A549 (cell line): ENCODE measurements around the gene HOXB3. TPM values are rescaled to one million over a fixed set of nuclear protein-coding genes. Genes with fewer than 3 reads are reported as not detected.

ENCODE experiments used
- ATAC-seq, 2 experiments: fragments of 200-7000 bp in 1 of 2; fragments of >200 bp in 1 of 2; cut with Nextera tagmentation in 1 of 2; cut with Tn5 transposase in 1 of 2; 3 replicates each; pipeline versions ENCODE4 v1.8.0 to v1.9.1; 2018 to 2020; ENCODE audit warnings: mild to moderate bottlenecking in 1 of 2, moderate library complexity in 1 of 2
- CTCF ChIA-PET: fragments of 300-600 bp; sonication (Branson Sonifier 250); formaldehyde crosslinking; extraction: SDS; loops from one replicate; lab custom pipeline; 2021; ENCODE audit warnings: antibody characterized with exemption, inconsistent platforms; lab: Yijun Ruan, JAX
- POLR2A ChIA-PET: fragments of 350-600 bp; formaldehyde crosslinking; extraction: SDS; loops from one replicate; lab custom pipeline; 2021; ENCODE audit warnings: antibody characterized with exemption, inconsistent platforms; lab: Yijun Ruan, JAX
- DNase-seq, 2 experiments: peaks; one replicate each; pipeline versions ENCODE4 v3.0.0 to v3.0.0-alpha.2; 2011 to 2016; ENCODE audit warnings: low read depth in 1 of 2, low spot score in 1 of 2
- FAIRE-seq: peaks from 2 replicates; lab custom pipeline; 2011; peaks lifted over from hg19 to GRCh38; lab: Jason Lieb, UNC
- H3K27ac ChIP-seq, 2 experiments: fragments of >200 bp; sonication (Bioruptor Twin); formaldehyde crosslinking; 3 replicates each; pipeline ENCODE4 v1.5.1; 2016 to 2017
- H3K4me1 ChIP-seq: fragments of >200 bp; sonication (Bioruptor Twin); formaldehyde crosslinking; 3 replicates; pipeline ENCODE4 v1.6.1; 2016
- H3K4me2 ChIP-seq: fragments of >200 bp; sonication (Bioruptor Twin); formaldehyde crosslinking; 3 replicates; pipeline ENCODE4 v1.6.1; 2016
- H3K4me3 ChIP-seq: fragments of >200 bp; sonication (Bioruptor Twin); formaldehyde crosslinking; 3 replicates; pipeline ENCODE4 v1.5.1; 2016
- H3K9me3 ChIP-seq: fragments of >200 bp; sonication (Bioruptor Twin); formaldehyde crosslinking; 3 replicates; pipeline ENCODE4 v1.6.1; 2016
- BHLHE40 ChIP-seq: IDR thresholded peaks from 2 replicates; pipeline ENCODE4 v1.6.1; 2012; ENCODE audit warnings: low read depth, low read length, inconsistent platforms
- CHD4 ChIP-seq: fragments of 200-600 bp; sonication (generic); IDR thresholded peaks from 2 replicates; pipeline ENCODE4 v1.6.1; 2016; ENCODE audit warnings: antibody characterized with exemption, mild to moderate bottlenecking, borderline replicate concordance
- EP300 ChIP-seq, 2 experiments: fragments of >200 bp; sonication (Bioruptor Twin); formaldehyde crosslinking; IDR thresholded peaks; 2 replicates in 1 of 2; 3 replicates in 1 of 2; pipeline ENCODE4 v1.6.1; 2016 to 2017
- HOXB5 ChIP-seq: fragments of 250-450 bp; sonication (Bioruptor Pico); IDR thresholded peaks from 2 replicates; pipeline ENCODE4 v1.5.0; 2020; ENCODE audit warnings: mild to moderate bottlenecking, moderate library complexity
- JUNB ChIP-seq: fragments of >200 bp; sonication (Bioruptor Twin); formaldehyde crosslinking; IDR thresholded peaks from 2 replicates; pipeline ENCODE4 v1.6.1; 2016
- POLR2A ChIP-seq: IDR thresholded peaks from 2 replicates; pipeline ENCODE4 v1.6.1; 2012; ENCODE audit warnings: mild to moderate bottlenecking, low read length
- RAD21 ChIP-seq, 2 experiments: fragments of >200 bp in 1 of 2; sonication (Bioruptor Twin) in 1 of 2; formaldehyde crosslinking in 1 of 2; IDR thresholded peaks in 1 of 2; conservative IDR thresholded peaks in 1 of 2; 2 replicates in 1 of 2; 3 replicates in 1 of 2; pipeline ENCODE4 v1.6.1; 2012 to 2018; ENCODE audit warnings: inconsistent platforms in 1 of 2
- RARB ChIP-seq: fragments of 250-450 bp; sonication (Bioruptor Pico); IDR thresholded peaks from 2 replicates; pipeline ENCODE4 v1.8.0; 2021; ENCODE audit warnings: mild to moderate bottlenecking, moderate library complexity
- TFCP2L1 ChIP-seq: fragments of 250-450 bp; sonication (Bioruptor Pico); IDR thresholded peaks from 2 replicates; pipeline ENCODE4 v1.5.0; 2021; ENCODE audit warnings: mild to moderate bottlenecking
- TP53 ChIP-seq: fragments of 250-450 bp; sonication (Bioruptor Pico); IDR thresholded peaks from 2 replicates; pipeline ENCODE4 v1.5.0; 2021; ENCODE audit warnings: mild to moderate bottlenecking, moderate library complexity
- ZNF302 ChIP-seq: fragments of 250-450 bp; sonication (Bioruptor Pico); IDR thresholded peaks from 2 replicates; pipeline ENCODE4 v1.9.0; 2021; ENCODE audit warnings: inconsistent platforms, mild to moderate bottlenecking, moderate library complexity
- WGBS: methylation state at CpG from one replicate; pipeline ENCODE4 v1.1.6; 2017; ENCODE audit errors: missing lambda C conversion rate; 5-methylcytosine and 5-hydroxymethylcytosine counted together
- polyA plus RNA-seq, 4 experiments: library from polyadenylated mRNA; depleted of rRNA in 3 of 4; stranded (reverse); fragments of >200 nt; fragmentation: RNase III in 1 of 4; extraction: RNeasy Plus Mini Kit Qiagen cat#74134 plus additional on column Dnase treatment in 1 of 4; gene quantifications; 2 replicates in 3 of 4; 3 replicates in 1 of 4; pipeline ENCODE4 v1.2.3, GENCODE V29; 2011 to 2017

HOXB3 gene
- polyA plus RNA-seq, 2 of the 4 experiments (the other 2 are of a cell fraction): 8.6 to 17.0 TPM

DNA sequence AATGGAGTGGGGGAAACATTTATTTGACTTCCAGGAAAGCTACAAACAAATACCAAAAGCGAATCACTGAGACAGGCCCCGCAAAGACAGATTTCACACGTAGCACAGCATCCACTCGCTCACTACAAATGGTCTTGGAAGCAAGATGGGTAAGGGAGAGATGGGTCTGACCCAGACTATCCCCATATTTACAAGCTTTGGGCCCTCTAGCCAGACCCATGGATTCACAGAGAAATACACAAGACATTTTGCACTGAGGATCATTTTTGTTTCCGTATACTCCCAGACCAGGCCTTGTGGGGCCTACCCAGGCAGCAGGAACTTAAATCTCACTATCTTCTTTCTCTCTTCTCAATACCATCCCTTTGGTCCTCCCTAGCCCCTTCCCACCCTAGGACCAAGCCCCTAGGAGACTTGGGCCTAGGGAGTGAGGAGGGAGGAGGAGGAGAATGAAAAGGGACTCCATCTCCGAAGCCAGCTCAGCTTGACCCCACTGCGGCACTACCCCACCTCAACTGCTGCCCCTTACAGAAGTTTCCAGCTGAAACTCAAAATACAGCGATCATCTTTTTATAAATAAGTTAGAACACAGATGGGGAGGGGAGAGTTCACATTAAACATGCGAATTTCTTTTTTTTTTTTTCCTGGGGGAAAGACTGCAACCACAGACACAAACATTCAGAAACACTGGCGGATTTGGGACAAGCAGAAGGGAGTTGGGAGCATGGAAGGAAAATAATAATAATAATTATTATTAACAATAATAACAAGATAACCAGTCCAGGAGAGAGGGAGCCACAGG, 1.4 kb upstream of the HOXB3 start:
- ChIA-PET POLR2A (no interaction called here), CTCF (interaction anchor here (0.7 to 5.9 kb wide), 14 partner anchors 24 to 749 kb away, joined by 3 to 64 read pairs (median 4); no protein-coding TSS in a partner anchor)
- H3K27ac ChIP-seq: no peak overlapping the region
- DNase-seq (no peak), ATAC-seq (no peak), FAIRE-seq (no peak)
- TF ChIP-seq JUNB: no peak
- peak; percentile 43; the same call in 1 of the 2 replicates for TF ChIP-seq HOXB5
- no peak for TF ChIP-seq TP53 (CRISPR knock-in tag)
- TF ChIP-seq TFCP2L1 (CRISPR knock-in tag): no peak
- no peak for TF ChIP-seq EP300 (IDR thresholded peaks at IDR 0.05)
- 96% methylated on average over 10 of the region's 10 CpGs for WGBS
- peaks cover 16% of the 10 kb centered on the region for H3K4me1 ChIP-seq
- H3K4me3 ChIP-seq: no peak overlapping the region
- H3K9me3 ChIP-seq: no peaks in the 10 kb centered on the region
- no peak overlapping the region for H3K4me2 ChIP-seq

DNA sequence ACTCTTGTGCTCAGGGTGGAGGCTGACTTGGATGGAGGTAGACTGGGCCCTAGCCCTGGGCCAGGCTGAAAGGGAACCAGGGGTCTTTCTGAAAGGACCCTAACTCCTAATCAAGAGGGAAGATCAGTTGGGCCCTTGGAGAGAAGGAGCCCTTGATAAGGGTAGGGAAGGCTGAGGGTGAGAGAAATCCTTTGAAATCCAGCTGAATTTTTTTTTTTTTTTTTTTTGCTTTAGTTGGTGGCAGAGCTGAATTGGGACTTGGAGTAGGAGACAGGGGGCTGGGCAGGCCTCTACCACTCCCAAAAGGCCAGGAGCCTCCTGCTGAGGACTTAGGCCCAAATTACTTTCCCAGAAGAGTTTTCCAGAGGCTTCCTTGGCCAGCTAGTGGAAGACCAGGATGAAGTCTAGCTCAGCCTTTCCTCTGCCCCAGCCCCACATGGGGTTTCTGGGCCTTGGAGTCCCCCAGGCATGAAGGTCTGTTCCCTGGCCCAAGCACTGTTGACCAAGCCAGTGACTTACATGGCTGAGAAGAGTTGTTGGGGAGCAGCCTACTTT, 643 bp upstream of the HOXB3 start:
- ChIA-PET POLR2A (no interaction called here), CTCF (interaction anchor here (0.7 to 5.9 kb wide), 9 partner anchors 104 to 748 kb away, joined by 3 to 64 read pairs (median 4); no protein-coding TSS in a partner anchor)
- no peak for FAIRE-seq
- Histone ChIP-seq H3K4me1 (peaks cover 21% of the 10 kb centered on the region), H3K4me2 (no peak overlapping the region)
- no peak for TF ChIP-seq ZNF302 (CRISPR knock-in tag)
- TF ChIP-seq CHD4: no peak
- TF ChIP-seq, all 56 proteins: peak for 0
- ATAC-seq: no peak
- Histone ChIP-seq H3K4me3 (no peak overlapping the region), H3K9me3 (no peaks in the 10 kb centered on the region), H3K27ac (no peak overlapping the region)
- DNase-seq: no peak

DNA sequence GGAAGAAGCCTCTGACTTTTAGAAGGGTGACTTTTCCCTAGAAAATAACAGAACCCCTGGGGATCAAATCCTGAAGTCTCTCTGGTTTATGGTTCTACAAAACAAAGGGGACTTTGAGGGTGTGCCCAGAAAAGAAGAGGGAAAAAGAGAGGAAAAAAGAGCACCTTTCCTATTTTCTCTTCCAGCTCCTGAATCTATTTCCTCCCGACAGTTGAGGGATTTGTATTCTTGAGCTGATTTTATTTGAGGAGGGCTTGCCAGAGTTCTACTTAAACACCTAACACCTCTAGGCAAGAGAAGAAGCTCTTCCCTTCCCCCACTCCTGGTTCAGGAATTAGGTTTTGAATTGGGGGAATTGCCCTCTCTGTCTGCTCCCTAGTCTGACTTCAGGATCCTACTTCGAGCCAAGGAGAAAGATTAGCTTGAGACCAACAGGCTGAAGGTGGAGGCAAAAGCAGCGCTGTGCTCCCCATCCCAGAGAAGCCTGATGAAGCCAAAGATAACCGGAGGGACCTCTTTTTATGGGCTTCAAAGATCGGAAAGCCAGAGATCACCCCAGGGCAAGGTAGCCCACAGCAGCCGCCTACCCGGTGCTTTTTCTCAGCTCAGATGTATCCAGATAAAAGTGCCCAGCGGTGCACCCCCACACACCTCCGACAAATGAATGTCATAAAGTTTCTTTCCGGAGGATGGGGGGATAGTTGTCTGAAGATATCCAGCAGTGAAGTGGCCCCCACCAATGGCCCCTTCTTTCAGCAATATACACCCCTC, 796 bp downstream of the HOXB3 start:
- Histone ChIP-seq H3K4me2 (no peak overlapping the region), H3K4me1 (peaks cover 24% of the 10 kb centered on the region), H3K9me3 (no peaks in the 10 kb centered on the region), H3K27ac (no peak overlapping the region), H3K4me3 (no peak overlapping the region)
- ATAC-seq (no peak), FAIRE-seq (no peak), DNase-seq (no peak)
- TF ChIP-seq ZNF302 (CRISPR knock-in tag): no peak
- 0 out of 2 replicates have a peak, but pooled peaks have one; percentile 25 for TF ChIP-seq TFCP2L1 (CRISPR knock-in tag)
- WGBS: 92% methylated on average over 10 of the region's 10 CpGs
- CTCF ChIA-PET: interaction anchor here (0.7 to 5.9 kb wide), 12 partner anchors 100 to 435 kb away, joined by 3 to 64 read pairs (median 6); no protein-coding TSS in a partner anchor
- POLR2A ChIA-PET: interaction anchor here (0.6 kb wide), 1 partner anchor 15 kb away, joined by 6 read pairs; no protein-coding TSS in a partner anchor

DNA sequence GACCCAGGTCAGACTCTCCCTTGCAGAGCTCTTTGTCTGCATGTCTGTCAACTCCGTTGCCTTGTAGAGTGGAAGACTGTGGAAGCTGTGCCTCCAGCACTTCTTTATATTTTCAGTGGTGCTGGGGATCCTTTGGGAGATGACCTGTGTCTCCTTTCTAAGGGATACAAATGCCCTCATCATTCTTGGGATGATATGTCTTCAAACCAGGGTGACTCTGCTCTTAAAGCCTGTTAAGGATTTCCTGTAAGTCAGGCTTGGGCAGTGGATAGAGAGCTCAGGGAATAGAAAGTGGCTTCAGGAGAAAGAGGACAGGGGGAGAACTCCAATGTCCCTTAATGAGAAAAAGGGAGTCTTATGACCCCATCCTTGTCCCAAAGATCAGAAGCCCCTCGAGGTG, 1.5 kb downstream of the HOXB3 start:
- H3K4me2 ChIP-seq: no peak overlapping the region
- TF ChIP-seq RAD21 (conservative IDR thresholded peaks at IDR 0.05 in 1 of 2, IDR thresholded peaks at IDR 0.05 in 1 of 2): no peak
- TF ChIP-seq POLR2A: no peak
- no peak for TF ChIP-seq RARB (CRISPR knock-in tag)
- TF ChIP-seq BHLHE40: no peak
- no peak for TF ChIP-seq CHD4
- ATAC-seq: no peak
- FAIRE-seq: no peak
- peaks cover 21% of the 10 kb centered on the region for H3K4me1 ChIP-seq
- ChIA-PET POLR2A (interaction anchor here (1.2 kb wide), 1 partner anchor 16 kb away, joined by 3 read pairs; no protein-coding TSS in a partner anchor), CTCF (interaction anchor here (0.7 to 3.5 kb wide), 17 partner anchors 25 to 434 kb away, joined by 3 to 19 read pairs (median 4); no protein-coding TSS in a partner anchor)
- WGBS: 61% methylated on average over 2 of the region's 2 CpGs
- no peak for DNase-seq
- no peak overlapping the region for H3K27ac ChIP-seq
- H3K9me3 ChIP-seq: no peaks in the 10 kb centered on the region
- no peak overlapping the region for H3K4me3 ChIP-seq

DNA sequence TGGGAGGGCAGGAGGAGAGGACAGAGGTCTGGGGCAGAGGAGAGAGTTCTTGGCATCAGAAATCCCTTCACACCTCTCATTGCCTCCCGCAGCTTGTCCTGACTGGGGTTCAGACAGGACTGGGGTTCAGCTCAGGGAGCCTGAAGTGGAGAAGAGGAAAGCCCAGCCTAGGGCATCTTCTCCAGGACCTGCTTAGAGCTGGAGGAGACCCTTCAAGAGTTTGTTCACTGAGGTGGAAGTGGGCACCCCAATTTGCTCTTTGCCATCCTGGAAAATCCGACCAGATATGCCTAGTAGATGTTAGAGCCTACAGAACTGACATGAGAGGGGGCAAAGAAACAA, 2.0 kb downstream of the HOXB3 start:
- peaks cover 21% of the 10 kb centered on the region for H3K4me1 ChIP-seq
- H3K27ac ChIP-seq: peak overlapping the region in 1 of 2 experiments; percentile 61; a peak in 4 of 6 replicates
- ATAC-seq: no peak
- H3K9me3 ChIP-seq: no peaks in the 10 kb centered on the region
- TF ChIP-seq RAD21 (conservative IDR thresholded peaks at IDR 0.05 in 1 of 2, IDR thresholded peaks at IDR 0.05 in 1 of 2): no peak
- no peak for TF ChIP-seq BHLHE40
- no peak overlapping the region for H3K4me3 ChIP-seq
- POLR2A ChIA-PET: interaction anchor here (1.2 kb wide), 1 partner anchor 16 kb away, joined by 3 read pairs; no protein-coding TSS in a partner anchor
- no peak for DNase-seq
- WGBS: 83% methylated on average over 2 of the region's 2 CpGs
- no peak for FAIRE-seq
- H3K4me2 ChIP-seq: no peak overlapping the region
- CTCF ChIA-PET: interaction anchor here (0.7 to 3.5 kb wide), 24 partner anchors 21 to 544 kb away, joined by 3 to 19 read pairs (median 4); no protein-coding TSS in a partner anchor
